ENCODE data around the gene CENPK. TPM values are rescaled to one million over a fixed set of nuclear protein-coding genes. Genes with fewer than 3 reads are reported as not detected.
A peak's percentile ranks its signal among the peaks of the same experiment; 100 is the strongest.

The CENPK gene
- total and polyA plus RNA-seq, 4 donors, result 0.33 to 23.1 (median 0.96) TPM

DNA sequence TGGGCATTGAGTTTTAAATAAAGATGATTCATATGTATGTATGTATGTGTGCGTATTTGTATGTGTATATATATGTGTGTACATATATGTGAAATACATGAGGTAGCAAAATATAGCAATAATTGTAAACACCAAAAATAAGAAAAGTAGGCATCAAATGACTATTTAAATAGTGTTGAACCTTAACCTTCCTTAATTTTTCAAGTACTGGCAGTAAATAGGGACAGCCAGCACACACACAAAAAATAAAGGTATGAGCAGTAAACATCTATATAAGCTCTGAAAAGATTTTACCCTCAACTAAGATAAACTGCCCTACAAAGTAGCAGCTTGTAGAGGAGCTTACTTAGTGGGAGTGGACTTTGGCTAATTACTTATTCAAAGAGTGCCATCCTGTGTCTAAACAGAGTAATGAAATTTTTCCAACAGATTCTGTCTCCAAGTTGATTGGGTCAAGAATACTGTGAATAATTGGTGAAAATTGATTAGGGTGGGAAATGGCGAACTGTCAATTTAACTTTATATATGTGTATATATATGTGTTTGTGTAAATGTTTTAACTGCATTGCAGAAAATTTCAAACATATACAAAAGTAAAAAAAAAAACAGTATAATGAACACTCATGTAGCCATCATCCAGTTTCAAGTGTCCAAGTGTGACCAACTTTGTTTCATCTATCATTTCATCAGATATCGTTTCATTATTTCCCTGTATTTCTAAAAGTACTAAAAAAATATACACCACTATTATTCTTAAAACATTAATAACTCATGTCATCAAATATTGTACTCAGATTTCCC, 79.2 kb downstream of the CENPK start:
- H3K9me3 ChIP-seq (ENCODE audit: control insufficient read depth in 4 of 4, low read length in 3 of 4), result no peaks in the 10 kb centered on the region
- DNase-seq (ENCODE audit: low spot score), result no peak
- peak overlapping the region; percentile 89 to 93 for H3K9ac ChIP-seq (ENCODE audit: low read depth in 1 of 2, low read length in 2 of 2)
- H3K27me3 ChIP-seq (ENCODE audit: control insufficient read depth in 4 of 4, insufficient read depth in 4 of 4, low read length in 3 of 4), result no peaks in the 10 kb centered on the region
- peak overlapping the region; percentile 91 to 98 for H3K27ac ChIP-seq (ENCODE audit: low read depth in 1 of 2, low read length in 2 of 2)
- H3K4me1 ChIP-seq (ENCODE audit: control insufficient read depth in 4 of 4, insufficient read depth in 4 of 4, low read length in 3 of 4), result peaks cover 3 to 30% (median 20%) of the 10 kb centered on the region in 4 donors
- 16% methylated on average over 3 of the region's 3 CpGs for WGBS
- TF ChIP-seq RAD21 (IDR thresholded peaks at IDR 0.05), result peak; percentile 95 to 96
- no peak for TF ChIP-seq RXRA (IDR thresholded peaks at IDR 0.05)
- peak; percentile 18 for TF ChIP-seq SP1 (IDR thresholded peaks at IDR 0.05)
- TF ChIP-seq MAX (IDR thresholded peaks at IDR 0.05), result no peak
- TF ChIP-seq FOXA1 (IDR thresholded peaks at IDR 0.05), result no peak
- TF ChIP-seq FOXA2 (IDR thresholded peaks at IDR 0.05), result peak; percentile 20
- peak in 1 of 2 donors; percentile 34 for TF ChIP-seq JUND (IDR thresholded peaks at IDR 0.05)
- no peak for TF ChIP-seq ATF3 (IDR thresholded peaks at IDR 0.05)
- TF ChIP-seq, protein P1, sequence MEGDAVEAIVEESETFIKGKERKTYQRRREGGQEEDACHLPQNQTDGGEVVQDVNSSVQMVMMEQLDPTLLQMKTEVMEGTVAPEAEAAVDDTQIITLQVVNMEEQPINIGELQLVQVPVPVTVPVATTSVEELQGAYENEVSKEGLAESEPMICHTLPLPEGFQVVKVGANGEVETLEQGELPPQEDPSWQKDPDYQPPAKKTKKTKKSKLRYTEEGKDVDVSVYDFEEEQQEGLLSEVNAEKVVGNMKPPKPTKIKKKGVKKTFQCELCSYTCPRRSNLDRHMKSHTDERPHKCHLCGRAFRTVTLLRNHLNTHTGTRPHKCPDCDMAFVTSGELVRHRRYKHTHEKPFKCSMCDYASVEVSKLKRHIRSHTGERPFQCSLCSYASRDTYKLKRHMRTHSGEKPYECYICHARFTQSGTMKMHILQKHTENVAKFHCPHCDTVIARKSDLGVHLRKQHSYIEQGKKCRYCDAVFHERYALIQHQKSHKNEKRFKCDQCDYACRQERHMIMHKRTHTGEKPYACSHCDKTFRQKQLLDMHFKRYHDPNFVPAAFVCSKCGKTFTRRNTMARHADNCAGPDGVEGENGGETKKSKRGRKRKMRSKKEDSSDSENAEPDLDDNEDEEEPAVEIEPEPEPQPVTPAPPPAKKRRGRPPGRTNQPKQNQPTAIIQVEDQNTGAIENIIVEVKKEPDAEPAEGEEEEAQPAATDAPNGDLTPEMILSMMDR (IDR thresholded peaks at IDR 0.05; ENCODE audit: low read depth, low read length, missing input control), result peak; percentile 71
- TF ChIP-seq HNF4A (conservative IDR thresholded peaks at IDR 0.05), result peak; percentile 40 to 69
- peak overlapping the region; percentile 75 to 97 (median 82) for H3K4me3 ChIP-seq (ENCODE audit: low read depth in 1 of 3, low read length in 3 of 3)
- no peaks in the 10 kb centered on the region for H3K36me3 ChIP-seq (ENCODE audit: control insufficient read depth in 4 of 4, insufficient read depth in 3 of 4, low read depth in 1 of 4, low read length in 3 of 4)

- Histone ChIP-seq H3K4me1 (ENCODE audit: control insufficient read depth in 4 of 4, insufficient read depth in 4 of 4, low read length in 3 of 4) (peaks cover 3 to 30% (median 20%) of the 10 kb centered on the region in 4 donors), H3K9ac (ENCODE audit: low read depth in 1 of 2, low read length in 2 of 2) (peak overlapping the region; percentile 89 to 93), H3K27me3 (ENCODE audit: control insufficient read depth in 4 of 4, insufficient read depth in 4 of 4, low read length in 3 of 4) (no peaks in the 10 kb centered on the region), H3K36me3 (ENCODE audit: control insufficient read depth in 4 of 4, insufficient read depth in 3 of 4, low read depth in 1 of 4, low read length in 3 of 4) (no peaks in the 10 kb centered on the region), H3K27ac (ENCODE audit: low read depth in 1 of 2, low read length in 2 of 2) (peak overlapping the region; percentile 91 to 98), H3K4me3 (ENCODE audit: low read depth in 1 of 3, low read length in 3 of 3) (peak overlapping the region; percentile 75 to 97 (median 82)), H3K9me3 (ENCODE audit: control insufficient read depth in 4 of 4, low read length in 3 of 4) (no peaks in the 10 kb centered on the region)
- no peak for DNase-seq (ENCODE audit: low spot score)
- under 1% methylated on average over 12 of the region's 12 CpGs for WGBS
- no peak for TF ChIP-seq REST (IDR thresholded peaks at IDR 0.05)
- TF ChIP-seq RXRA (IDR thresholded peaks at IDR 0.05), result peak in 1 of 2 donors; percentile 38
- TF ChIP-seq EGR1 (IDR thresholded peaks at IDR 0.05; ENCODE audit: low read depth in 2 of 2), result no peak
- peak; percentile 45 for TF ChIP-seq YY1 (IDR thresholded peaks at IDR 0.05)
- no peak for TF ChIP-seq ATF3 (IDR thresholded peaks at IDR 0.05)
These were observed 80.0 kb downstream of the CENPK start for GRCh38 chr5:65482736-65483545.
